ENCODE results near the gene EXOC3L4.

Gene EXOC3L4

DNA sequence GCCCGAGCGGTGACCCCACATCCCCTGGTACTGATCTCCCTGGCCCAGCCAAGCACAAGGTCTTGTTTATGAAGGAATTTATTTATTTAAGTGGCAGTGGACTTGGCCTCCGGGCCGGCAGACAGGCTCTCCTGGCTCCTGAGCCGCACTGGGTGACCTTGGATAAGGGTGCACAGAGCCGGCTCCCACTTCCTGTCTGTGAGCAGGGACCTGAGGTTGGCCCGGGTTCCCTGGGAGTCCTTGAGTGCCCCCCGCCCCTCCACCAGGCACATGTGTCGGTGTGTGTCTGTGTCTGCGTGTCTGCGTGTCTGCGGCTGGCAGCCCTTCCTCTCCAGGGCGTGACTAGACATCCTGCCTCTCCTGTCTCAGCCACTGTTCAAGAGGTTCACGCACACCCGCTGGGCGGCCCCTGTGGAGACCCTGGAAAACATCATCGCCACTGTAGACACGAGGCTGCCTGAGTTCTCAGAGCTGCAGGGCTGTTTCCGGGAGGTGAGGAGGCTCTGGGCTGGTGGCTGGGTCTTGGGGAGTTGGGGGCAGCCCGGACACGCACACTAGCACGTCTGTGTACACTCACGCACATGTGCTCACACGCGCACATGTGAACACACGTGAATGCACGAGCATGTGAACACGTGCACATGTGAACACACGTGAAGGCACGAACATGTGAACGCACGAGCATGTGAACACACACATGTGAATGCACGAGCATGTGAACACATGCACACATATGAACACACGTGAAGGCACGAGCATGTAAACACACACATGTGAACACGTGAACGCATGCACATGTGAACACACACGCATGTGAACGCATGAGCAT lies 38.1 kb downstream of the EXOC3L4 start:
- H3K4me1 ChIP-seq (ENCODE audit: insufficient read depth, low read length, severe bottlenecking) = no peaks in the 10 kb centered on the region
- H3K9me3 ChIP-seq (ENCODE audit: low read length) = no peaks in the 10 kb centered on the region
- H3K27me3 ChIP-seq (ENCODE audit: insufficient read depth, low read length) = peaks cover 9% of the 10 kb centered on the region; the same call in 1 of the 2 replicates
- no peak overlapping the region for H3K4me3 ChIP-seq (ENCODE audit: low read depth, low read length, poor library complexity, severe bottlenecking)
- no peaks in the 10 kb centered on the region for H3K36me3 ChIP-seq (ENCODE audit: insufficient read depth, low read length)
- no peaks in the 10 kb centered on the region for H3K9me2 ChIP-seq (ENCODE audit: low read depth, low read length)
- H4K20me1 ChIP-seq (ENCODE audit: insufficient read depth, low read length) = no peaks in the 10 kb centered on the region
- TF ChIP-seq EZH2 (IDR thresholded peaks at IDR 0.05; ENCODE audit: borderline replicate concordance, low read length) = no peak
- TF ChIP-seq, protein P1, sequence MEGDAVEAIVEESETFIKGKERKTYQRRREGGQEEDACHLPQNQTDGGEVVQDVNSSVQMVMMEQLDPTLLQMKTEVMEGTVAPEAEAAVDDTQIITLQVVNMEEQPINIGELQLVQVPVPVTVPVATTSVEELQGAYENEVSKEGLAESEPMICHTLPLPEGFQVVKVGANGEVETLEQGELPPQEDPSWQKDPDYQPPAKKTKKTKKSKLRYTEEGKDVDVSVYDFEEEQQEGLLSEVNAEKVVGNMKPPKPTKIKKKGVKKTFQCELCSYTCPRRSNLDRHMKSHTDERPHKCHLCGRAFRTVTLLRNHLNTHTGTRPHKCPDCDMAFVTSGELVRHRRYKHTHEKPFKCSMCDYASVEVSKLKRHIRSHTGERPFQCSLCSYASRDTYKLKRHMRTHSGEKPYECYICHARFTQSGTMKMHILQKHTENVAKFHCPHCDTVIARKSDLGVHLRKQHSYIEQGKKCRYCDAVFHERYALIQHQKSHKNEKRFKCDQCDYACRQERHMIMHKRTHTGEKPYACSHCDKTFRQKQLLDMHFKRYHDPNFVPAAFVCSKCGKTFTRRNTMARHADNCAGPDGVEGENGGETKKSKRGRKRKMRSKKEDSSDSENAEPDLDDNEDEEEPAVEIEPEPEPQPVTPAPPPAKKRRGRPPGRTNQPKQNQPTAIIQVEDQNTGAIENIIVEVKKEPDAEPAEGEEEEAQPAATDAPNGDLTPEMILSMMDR (IDR thresholded peaks at IDR 0.05; ENCODE audit: low read length) = no peak
- no peak overlapping the region for H3K9ac ChIP-seq (ENCODE audit: low read length)
- no peaks in the 10 kb centered on the region for H3F3A ChIP-seq (ENCODE audit: insufficient read depth, low read length)
- H3K27ac ChIP-seq (ENCODE audit: low read depth, low read length, poor library complexity, severe bottlenecking) = no peak overlapping the region
- no peaks in the 10 kb centered on the region for H3K79me2 ChIP-seq (ENCODE audit: insufficient read depth, low read length)
- H3K4me2 ChIP-seq (ENCODE audit: low read length) = no peak overlapping the region
- no peak overlapping the region for H2AFZ ChIP-seq (ENCODE audit: low read length)

DNA sequence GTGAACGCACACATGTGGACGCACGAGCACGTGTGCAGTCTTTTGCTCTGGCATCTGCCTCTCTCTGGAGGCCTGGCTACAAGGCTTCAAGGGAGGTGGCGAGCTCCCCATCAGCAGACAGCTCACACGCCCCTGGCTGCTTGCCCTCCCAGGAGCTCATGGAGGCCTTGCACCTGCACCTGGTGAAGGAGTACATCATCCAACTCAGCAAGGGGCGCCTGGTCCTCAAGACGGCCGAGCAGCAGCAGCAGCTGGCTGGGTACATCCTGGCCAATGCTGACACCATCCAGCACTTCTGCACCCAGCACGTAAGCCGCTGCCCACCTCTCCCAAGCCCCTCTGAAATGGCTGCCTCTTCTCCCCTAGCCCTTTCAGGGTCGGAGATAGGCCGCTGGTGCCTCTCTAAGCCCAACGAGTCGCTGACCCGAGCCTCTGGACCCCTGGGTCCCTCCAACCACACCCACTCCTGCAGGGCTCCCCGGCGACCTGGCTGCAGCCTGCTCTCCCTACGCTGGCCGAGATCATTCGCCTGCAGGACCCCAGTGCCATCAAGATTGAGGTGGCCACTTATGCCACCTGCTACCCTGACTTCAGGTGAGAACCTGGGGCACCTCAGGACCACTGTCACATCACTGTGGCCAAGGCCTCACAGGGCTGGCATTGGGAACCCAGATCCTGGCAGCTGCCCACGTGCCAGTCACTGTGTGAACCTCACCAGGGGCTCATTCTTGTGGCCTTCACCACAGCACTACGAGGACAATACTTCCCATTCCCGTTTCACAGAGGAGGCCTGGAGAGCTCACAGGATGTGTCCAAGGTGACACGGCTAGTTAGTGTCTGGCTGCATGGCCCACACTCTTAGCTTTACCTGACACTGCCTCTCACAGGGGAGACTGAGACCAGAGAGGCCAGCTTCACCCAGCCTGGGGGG lies 39.0 kb downstream of the EXOC3L4 start:
- H3F3A ChIP-seq (ENCODE audit: insufficient read depth, low read length) = no peaks in the 10 kb centered on the region
- H3K4me1 ChIP-seq (ENCODE audit: insufficient read depth, low read length, severe bottlenecking) = no peaks in the 10 kb centered on the region
- no peaks in the 10 kb centered on the region for H3K9me3 ChIP-seq (ENCODE audit: low read length)
- no peaks in the 10 kb centered on the region for H4K20me1 ChIP-seq (ENCODE audit: insufficient read depth, low read length)
- no peak overlapping the region for H3K27ac ChIP-seq (ENCODE audit: low read depth, low read length, poor library complexity, severe bottlenecking)
- H3K4me3 ChIP-seq (ENCODE audit: low read depth, low read length, poor library complexity, severe bottlenecking) = no peak overlapping the region
- H3K36me3 ChIP-seq (ENCODE audit: insufficient read depth, low read length) = no peaks in the 10 kb centered on the region
- H2AFZ ChIP-seq (ENCODE audit: low read length) = no peak overlapping the region
- H3K79me2 ChIP-seq (ENCODE audit: insufficient read depth, low read length) = no peaks in the 10 kb centered on the region
- TF ChIP-seq EZH2 (IDR thresholded peaks at IDR 0.05; ENCODE audit: borderline replicate concordance, low read length) = no peak
- TF ChIP-seq, protein P1 (IDR thresholded peaks at IDR 0.05; ENCODE audit: low read length) = no peak
- H3K9me2 ChIP-seq (ENCODE audit: low read depth, low read length) = no peaks in the 10 kb centered on the region
- no peak overlapping the region for H3K9ac ChIP-seq (ENCODE audit: low read length)
- peaks cover 9% of the 10 kb centered on the region; the same call in 1 of the 2 replicates for H3K27me3 ChIP-seq (ENCODE audit: insufficient read depth, low read length)
- H3K4me2 ChIP-seq (ENCODE audit: low read length) = no peak overlapping the region

DNA sequence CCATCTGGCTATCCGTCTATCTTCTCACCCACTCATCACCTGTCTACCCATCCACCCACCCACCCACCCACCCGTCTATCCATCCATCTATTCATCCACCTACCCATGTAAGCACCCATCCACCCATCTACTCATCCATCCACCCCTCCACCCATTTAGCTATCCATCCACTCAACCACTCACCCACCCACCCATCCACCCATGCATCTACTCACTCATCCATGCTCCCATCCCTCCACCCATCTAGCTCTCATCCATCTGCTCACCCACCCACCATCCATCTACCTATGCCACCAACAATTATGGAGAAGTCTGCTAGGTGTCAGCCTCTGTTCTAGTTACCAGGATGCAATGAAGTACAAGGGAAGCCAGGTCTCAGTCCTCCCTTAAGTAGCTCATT lies 39.9 kb downstream of the EXOC3L4 start:
- Histone ChIP-seq H3K27ac (ENCODE audit: low read depth, low read length, poor library complexity, severe bottlenecking) (no peak overlapping the region), H3F3A (ENCODE audit: insufficient read depth, low read length) (no peaks in the 10 kb centered on the region), H3K27me3 (ENCODE audit: insufficient read depth, low read length) (peaks cover 9% of the 10 kb centered on the region; the same call in 1 of the 2 replicates), H3K36me3 (ENCODE audit: insufficient read depth, low read length) (no peaks in the 10 kb centered on the region), H3K4me2 (ENCODE audit: low read length) (no peak overlapping the region), H2AFZ (ENCODE audit: low read length) (no peak overlapping the region), H3K9me2 (ENCODE audit: low read depth, low read length) (no peaks in the 10 kb centered on the region), H3K4me3 (ENCODE audit: low read depth, low read length, poor library complexity, severe bottlenecking) (no peak overlapping the region), H4K20me1 (ENCODE audit: insufficient read depth, low read length) (no peaks in the 10 kb centered on the region), H3K9me3 (ENCODE audit: low read length) (no peaks in the 10 kb centered on the region), H3K4me1 (ENCODE audit: insufficient read depth, low read length, severe bottlenecking) (no peaks in the 10 kb centered on the region), H3K79me2 (ENCODE audit: insufficient read depth, low read length) (no peaks in the 10 kb centered on the region), H3K9ac (ENCODE audit: low read length) (no peak overlapping the region)
- no peak for TF ChIP-seq EZH2 (IDR thresholded peaks at IDR 0.05; ENCODE audit: borderline replicate concordance, low read length)
- TF ChIP-seq, protein P1 (IDR thresholded peaks at IDR 0.05; ENCODE audit: low read length) = no peak

All from OCI-LY1 (cell line).